Ovary (tissue), 3 donors: ENCODE data around the gene GNGT1.

Source experiments
- CTCF ChIP-seq, 3 donors: fragments of 450-650 bp in 2 of 3; fragments of 200-600 bp in 1 of 3; IDR thresholded peaks; one replicate each; pipeline versions ENCODE4 v1.5.1 to v1.8.0; 2016 to 2022; ENCODE audit warnings: antibody characterized with exemption in 3 of 3, mild to moderate bottlenecking in 1 of 3
- EP300 ChIP-seq: sonication (generic); formaldehyde crosslinking; IDR thresholded peaks from one replicate; pipeline ENCODE4 v1.6.1; 2017; ENCODE audit warnings: antibody characterized with exemption
- POLR2A ChIP-seq: fragments of 450-650 bp; IDR thresholded peaks from one replicate; pipeline ENCODE4 v1.6.1; 2017; ENCODE audit warnings: antibody characterized with exemption, mild to moderate bottlenecking, moderate library complexity
- donor health status: DM: no; HTN: no; CAD: no.

GRCh38 chr7:93882468-93882867, 23.9 kb upstream of the GNGT1 start:
- TF ChIP-seq CTCF (IDR thresholded peaks at IDR 0.05) (no peak), POLR2A (no peak), EP300 (no peak)
